Lower leg skin (tissue), 3 donors: ENCODE results near the gene AGMO.

Source experiments
- POLR2A ChIP-seq, 2 donors: fragments of 450-650 bp; IDR thresholded peaks; one replicate each; pipeline ENCODE4 v1.6.1; 2016 to 2017; ENCODE audit warnings: antibody characterized with exemption in 2 of 2, mild to moderate bottlenecking in 1 of 2, moderate library complexity in 1 of 2
- TF ChIP-seq, protein P1 (sequence below), 3 donors: fragments of 450-650 bp; IDR thresholded peaks; one replicate each; pipeline ENCODE4 v1.5.1; 2016; ENCODE audit warnings: antibody characterized with exemption in 3 of 3, mild to moderate bottlenecking in 3 of 3, moderate library complexity in 2 of 3

DNA sequence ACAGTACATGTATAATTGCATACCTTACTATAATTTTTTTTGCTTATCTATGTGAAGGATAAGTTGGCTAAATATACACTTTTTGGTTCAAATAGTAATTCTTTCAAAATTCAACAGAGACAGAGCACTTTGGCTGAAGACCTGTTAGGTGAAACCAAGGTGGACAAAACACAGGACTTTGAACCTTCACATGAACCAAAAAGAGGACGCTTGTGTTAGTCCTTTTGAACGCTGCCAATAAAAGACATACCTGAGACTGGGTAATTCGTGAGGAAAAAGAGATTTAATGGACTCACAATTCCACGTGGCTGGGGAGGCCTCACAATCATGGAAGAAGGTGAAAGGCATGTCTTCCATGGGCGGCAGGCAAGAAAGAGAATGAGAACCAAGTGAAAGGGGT is 4.7 kb upstream of the AGMO start:
- TF ChIP-seq, protein P1, sequence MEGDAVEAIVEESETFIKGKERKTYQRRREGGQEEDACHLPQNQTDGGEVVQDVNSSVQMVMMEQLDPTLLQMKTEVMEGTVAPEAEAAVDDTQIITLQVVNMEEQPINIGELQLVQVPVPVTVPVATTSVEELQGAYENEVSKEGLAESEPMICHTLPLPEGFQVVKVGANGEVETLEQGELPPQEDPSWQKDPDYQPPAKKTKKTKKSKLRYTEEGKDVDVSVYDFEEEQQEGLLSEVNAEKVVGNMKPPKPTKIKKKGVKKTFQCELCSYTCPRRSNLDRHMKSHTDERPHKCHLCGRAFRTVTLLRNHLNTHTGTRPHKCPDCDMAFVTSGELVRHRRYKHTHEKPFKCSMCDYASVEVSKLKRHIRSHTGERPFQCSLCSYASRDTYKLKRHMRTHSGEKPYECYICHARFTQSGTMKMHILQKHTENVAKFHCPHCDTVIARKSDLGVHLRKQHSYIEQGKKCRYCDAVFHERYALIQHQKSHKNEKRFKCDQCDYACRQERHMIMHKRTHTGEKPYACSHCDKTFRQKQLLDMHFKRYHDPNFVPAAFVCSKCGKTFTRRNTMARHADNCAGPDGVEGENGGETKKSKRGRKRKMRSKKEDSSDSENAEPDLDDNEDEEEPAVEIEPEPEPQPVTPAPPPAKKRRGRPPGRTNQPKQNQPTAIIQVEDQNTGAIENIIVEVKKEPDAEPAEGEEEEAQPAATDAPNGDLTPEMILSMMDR (IDR thresholded peaks at IDR 0.05) = no peak
- TF ChIP-seq POLR2A (IDR thresholded peaks at IDR 0.05) = no peak
